SK-N-MC (cell line): ENCODE data around the gene THADA.

Experiments
- EZH2 ChIP-seq: fragments of 200-600 bp; sonication (generic); IDR thresholded peaks from one replicate; pipeline ENCODE4 v1.6.1; 2017; ENCODE audit warnings: antibody characterized with exemption
- POLR2AphosphoS5 ChIP-seq: IDR thresholded peaks from 2 replicates; pipeline ENCODE4 v1.6.1; 2012; ENCODE audit warnings: mild to moderate bottlenecking, low read depth, low read length, borderline replicate concordance

- TF ChIP-seq EZH2 (no peak), POLR2AphosphoS5 (no peak; the same call in 1 of the 2 replicates)
Measured at GRCh38 chr2:43452318-43452731, 143.5 kb downstream of the THADA start.
